Transverse colon (tissue), 3 donors: ENCODE measurements around the gene GALNT1.

Experiments
- EP300 ChIP-seq: sonication (generic); formaldehyde crosslinking; IDR thresholded peaks from one replicate; pipeline ENCODE4 v1.6.1; 2017; ENCODE audit warnings: antibody characterized with exemption, low read depth
- POLR2A ChIP-seq: fragments of 450-650 bp; IDR thresholded peaks from one replicate; pipeline ENCODE4 v1.6.1; 2016; ENCODE audit warnings: antibody characterized with exemption, mild to moderate bottlenecking, moderate library complexity
- TF ChIP-seq, protein P1 (sequence below), 5 experiments: fragments of 200-600 bp in 3 of 5; fragments of 450-650 bp in 2 of 5; sonication (generic) in 3 of 5; IDR thresholded peaks; 1 replicate in 2 of 5; 2 replicates in 3 of 5; pipeline ENCODE4 v1.5.1; 2016 to 2017; ENCODE audit warnings: antibody characterized with exemption in 5 of 5, inconsistent platforms in 3 of 5, mild to moderate bottlenecking in 2 of 5, moderate library complexity in 1 of 5

GRCh38 chr18:35682281-35682867 is 100.8 kb downstream of the GALNT1 start:
- no peak for TF ChIP-seq EP300
- TF ChIP-seq, protein P1, sequence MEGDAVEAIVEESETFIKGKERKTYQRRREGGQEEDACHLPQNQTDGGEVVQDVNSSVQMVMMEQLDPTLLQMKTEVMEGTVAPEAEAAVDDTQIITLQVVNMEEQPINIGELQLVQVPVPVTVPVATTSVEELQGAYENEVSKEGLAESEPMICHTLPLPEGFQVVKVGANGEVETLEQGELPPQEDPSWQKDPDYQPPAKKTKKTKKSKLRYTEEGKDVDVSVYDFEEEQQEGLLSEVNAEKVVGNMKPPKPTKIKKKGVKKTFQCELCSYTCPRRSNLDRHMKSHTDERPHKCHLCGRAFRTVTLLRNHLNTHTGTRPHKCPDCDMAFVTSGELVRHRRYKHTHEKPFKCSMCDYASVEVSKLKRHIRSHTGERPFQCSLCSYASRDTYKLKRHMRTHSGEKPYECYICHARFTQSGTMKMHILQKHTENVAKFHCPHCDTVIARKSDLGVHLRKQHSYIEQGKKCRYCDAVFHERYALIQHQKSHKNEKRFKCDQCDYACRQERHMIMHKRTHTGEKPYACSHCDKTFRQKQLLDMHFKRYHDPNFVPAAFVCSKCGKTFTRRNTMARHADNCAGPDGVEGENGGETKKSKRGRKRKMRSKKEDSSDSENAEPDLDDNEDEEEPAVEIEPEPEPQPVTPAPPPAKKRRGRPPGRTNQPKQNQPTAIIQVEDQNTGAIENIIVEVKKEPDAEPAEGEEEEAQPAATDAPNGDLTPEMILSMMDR (IDR thresholded peaks at IDR 0.05), result no peak
- no peak for TF ChIP-seq POLR2A
